Measurements from ENCODE around the gene ABHD6.

GRCh38 chr3:58190291-58190690, 47.3 kb upstream of the ABHD6 start:
- TF ChIP-seq MAX (IDR thresholded peaks at IDR 0.05) = no peak
- TF ChIP-seq, protein P1, sequence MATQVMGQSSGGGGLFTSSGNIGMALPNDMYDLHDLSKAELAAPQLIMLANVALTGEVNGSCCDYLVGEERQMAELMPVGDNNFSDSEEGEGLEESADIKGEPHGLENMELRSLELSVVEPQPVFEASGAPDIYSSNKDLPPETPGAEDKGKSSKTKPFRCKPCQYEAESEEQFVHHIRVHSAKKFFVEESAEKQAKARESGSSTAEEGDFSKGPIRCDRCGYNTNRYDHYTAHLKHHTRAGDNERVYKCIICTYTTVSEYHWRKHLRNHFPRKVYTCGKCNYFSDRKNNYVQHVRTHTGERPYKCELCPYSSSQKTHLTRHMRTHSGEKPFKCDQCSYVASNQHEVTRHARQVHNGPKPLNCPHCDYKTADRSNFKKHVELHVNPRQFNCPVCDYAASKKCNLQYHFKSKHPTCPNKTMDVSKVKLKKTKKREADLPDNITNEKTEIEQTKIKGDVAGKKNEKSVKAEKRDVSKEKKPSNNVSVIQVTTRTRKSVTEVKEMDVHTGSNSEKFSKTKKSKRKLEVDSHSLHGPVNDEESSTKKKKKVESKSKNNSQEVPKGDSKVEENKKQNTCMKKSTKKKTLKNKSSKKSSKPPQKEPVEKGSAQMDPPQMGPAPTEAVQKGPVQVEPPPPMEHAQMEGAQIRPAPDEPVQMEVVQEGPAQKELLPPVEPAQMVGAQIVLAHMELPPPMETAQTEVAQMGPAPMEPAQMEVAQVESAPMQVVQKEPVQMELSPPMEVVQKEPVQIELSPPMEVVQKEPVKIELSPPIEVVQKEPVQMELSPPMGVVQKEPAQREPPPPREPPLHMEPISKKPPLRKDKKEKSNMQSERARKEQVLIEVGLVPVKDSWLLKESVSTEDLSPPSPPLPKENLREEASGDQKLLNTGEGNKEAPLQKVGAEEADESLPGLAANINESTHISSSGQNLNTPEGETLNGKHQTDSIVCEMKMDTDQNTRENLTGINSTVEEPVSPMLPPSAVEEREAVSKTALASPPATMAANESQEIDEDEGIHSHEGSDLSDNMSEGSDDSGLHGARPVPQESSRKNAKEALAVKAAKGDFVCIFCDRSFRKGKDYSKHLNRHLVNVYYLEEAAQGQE (IDR thresholded peaks at IDR 0.05; ENCODE audit: low read depth) = no peak
- TF ChIP-seq EP300 (IDR thresholded peaks at IDR 0.05; ENCODE audit: borderline replicate concordance) = no peak
- TF ChIP-seq CREB1 (IDR thresholded peaks at IDR 0.05; ENCODE audit: low read depth) = no peak
- TF ChIP-seq RAD21 (IDR thresholded peaks at IDR 0.05; ENCODE audit: low read depth) = no peak
- TF ChIP-seq ZBTB7A (IDR thresholded peaks at IDR 0.05; ENCODE audit: low read depth) = no peak
- no peak for TF ChIP-seq TCF12 (IDR thresholded peaks at IDR 0.05; ENCODE audit: low read depth)
- no peak for TF ChIP-seq FOXM1 (IDR thresholded peaks at IDR 0.05; ENCODE audit: borderline replicate concordance, low read depth)
- TF ChIP-seq CEBPB (IDR thresholded peaks at IDR 0.05) = no peak
- no peak for TF ChIP-seq TAF1 (IDR thresholded peaks at IDR 0.05; ENCODE audit: low read depth)
